Measurements from ENCODE around the gene ACIN1.

The ACIN1 gene

DNA sequence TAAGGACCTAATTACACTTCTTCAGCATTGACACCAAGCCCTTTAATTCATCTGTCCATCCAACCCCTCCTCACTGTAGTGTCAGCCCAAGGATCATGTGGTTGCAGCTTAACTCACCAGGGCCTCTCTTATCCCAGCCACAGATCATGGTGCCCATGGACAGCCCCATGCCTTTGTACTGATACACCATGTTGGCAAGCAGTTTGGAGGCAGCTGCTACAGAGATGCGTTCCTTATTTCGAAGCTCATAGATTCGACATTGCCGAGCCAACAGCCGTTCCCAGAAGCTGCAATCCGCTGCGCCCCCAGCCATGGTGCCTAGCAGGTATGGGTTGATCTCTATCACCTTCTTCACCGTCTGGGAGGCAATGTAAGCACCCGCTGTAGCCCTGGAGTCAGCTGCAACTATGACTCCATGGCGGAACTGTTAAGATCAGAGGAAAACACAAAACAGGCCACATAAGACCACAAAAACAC lies 61.6 kb downstream of the ACIN1 start:
- TF ChIP-seq CTCF (conservative IDR thresholded peaks at IDR 0.05) (no peak), ZFX (IDR thresholded peaks at IDR 0.05) (no peak)
- no peak overlapping the region; the same call in 1 of the 2 replicates for H3K27ac ChIP-seq

- TF ChIP-seq ZFX (IDR thresholded peaks at IDR 0.05) = no peak
- no peak for TF ChIP-seq CTCF (conservative IDR thresholded peaks at IDR 0.05)
- H3K27ac ChIP-seq = no peak overlapping the region
Observed at GRCh38 chr14:23030936-23031335, 64.0 kb downstream of the ACIN1 start.

GRCh38 chr14:23028799-23029198 lies 66.1 kb downstream of the ACIN1 start:
- TF ChIP-seq ZFX (IDR thresholded peaks at IDR 0.05) = no peak
- TF ChIP-seq CTCF (conservative IDR thresholded peaks at IDR 0.05) = no peak
- no peak overlapping the region for H3K27ac ChIP-seq

DNA sequence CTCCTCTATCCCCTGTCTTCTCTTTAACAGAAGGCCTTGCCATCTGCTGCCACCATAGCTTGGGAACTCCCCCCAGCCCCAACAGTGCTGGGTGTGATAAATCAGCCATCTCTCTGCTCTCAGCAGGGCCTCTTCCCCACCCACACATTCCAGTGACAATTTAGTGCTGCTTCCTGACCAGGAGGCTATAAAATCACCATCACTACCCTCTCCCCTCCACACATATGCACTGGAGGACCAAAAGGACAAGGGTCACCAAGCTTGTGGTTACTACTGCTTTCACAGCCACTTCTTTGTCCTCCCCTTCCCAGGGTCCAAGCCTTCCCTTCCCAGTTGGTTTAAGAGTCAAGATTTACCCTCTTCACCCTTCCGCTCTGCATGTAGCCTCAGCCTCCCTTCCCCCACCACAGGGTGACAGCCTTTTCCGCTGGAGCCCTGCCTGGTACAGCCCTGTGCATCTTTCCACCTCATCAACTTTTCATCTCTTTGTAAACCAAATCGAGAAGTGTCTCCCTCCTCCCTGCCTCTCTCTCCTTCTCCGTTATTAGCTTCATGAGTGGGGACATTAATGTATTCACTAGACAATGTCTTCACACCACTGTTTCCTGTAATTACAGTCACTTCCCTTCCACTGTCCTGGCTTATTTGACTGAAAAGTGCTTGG lies 69.7 kb downstream of the ACIN1 start:
- H3K27ac ChIP-seq = no peak overlapping the region
- no peak for TF ChIP-seq ZFX (IDR thresholded peaks at IDR 0.05)
- TF ChIP-seq CTCF (conservative IDR thresholded peaks at IDR 0.05) = no peak

GRCh38 chr14:23024612-23025075 lies 70.3 kb downstream of the ACIN1 start:
- TF ChIP-seq CTCF (conservative IDR thresholded peaks at IDR 0.05) = no peak
- no peak for TF ChIP-seq ZFX (IDR thresholded peaks at IDR 0.05)
- H3K27ac ChIP-seq = no peak overlapping the region

DNA sequence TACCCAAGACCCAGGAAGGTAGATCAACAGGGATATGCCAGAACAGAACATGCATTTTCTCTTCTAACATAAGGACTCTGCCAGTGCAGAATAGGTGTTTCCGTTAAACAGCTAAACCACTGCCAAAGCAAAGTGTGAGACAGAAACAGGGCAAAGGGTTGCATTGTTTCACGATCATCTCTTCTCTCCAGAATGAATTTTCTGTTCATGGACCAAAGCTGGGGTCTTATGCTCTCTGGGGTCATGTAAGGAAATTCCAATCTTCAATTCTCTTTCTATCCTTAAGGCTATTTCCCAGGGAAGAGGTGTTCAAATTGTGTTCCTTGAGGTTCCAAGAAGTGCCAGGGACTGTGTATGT lies 71.2 kb downstream of the ACIN1 start:
- H3K27ac ChIP-seq = no peak overlapping the region
- TF ChIP-seq CTCF (conservative IDR thresholded peaks at IDR 0.05) (no peak), ZFX (IDR thresholded peaks at IDR 0.05) (no peak)

- TF ChIP-seq ZFX (IDR thresholded peaks at IDR 0.05) = no peak
- TF ChIP-seq CTCF (conservative IDR thresholded peaks at IDR 0.05) = no peak
- no peak overlapping the region for H3K27ac ChIP-seq
Observed at GRCh38 chr14:23023022-23023794, 71.7 kb downstream of the ACIN1 start.

Measured in C4-2B (cell line).